SKM-1 (cell line): Measurements from ENCODE around the gene INPP4A.

Experiments used
- DNase-seq: peaks from one replicate; lab custom pipeline; 2025; ENCODE audit not compliant: unreplicated experiment; lab: John Stamatoyannopoulos, UW

The INPP4A gene

GRCh38 chr2:98489971-98490962, 45.6 kb downstream of the INPP4A start:
- DNase-seq: no peak

- DNase-seq: no peak
These were observed 47.8 kb downstream of the INPP4A start for GRCh38 chr2:98492441-98492840.

GRCh38 chr2:98494699-98495098, 50.0 kb downstream of the INPP4A start:
- no peak for DNase-seq

- DNase-seq: no peak
These were observed 52.3 kb downstream of the INPP4A start for GRCh38 chr2:98496750-98497493.

GRCh38 chr2:98498703-98499440, 54.2 kb downstream of the INPP4A start:
- no peak for DNase-seq

GRCh38 chr2:98500561-98500960, 55.9 kb downstream of the INPP4A start:
- no peak for DNase-seq

GRCh38 chr2:98501223-98501622, 56.6 kb downstream of the INPP4A start:
- no peak for DNase-seq

- DNase-seq: no peak
These were observed 57.2 kb downstream of the INPP4A start for GRCh38 chr2:98501876-98502275.

GRCh38 chr2:98502556-98503335, 58.1 kb downstream of the INPP4A start:
- no peak for DNase-seq

GRCh38 chr2:98503481-98504105, 58.9 kb downstream of the INPP4A start:
- no peak for DNase-seq

- no peak for DNase-seq
These were observed 59.9 kb downstream of the INPP4A start for GRCh38 chr2:98504381-98505109.

GRCh38 chr2:98505311-98505808, 60.7 kb downstream of the INPP4A start:
- peak; percentile 76 for DNase-seq

GRCh38 chr2:98505971-98506664, 61.5 kb downstream of the INPP4A start:
- DNase-seq: no peak

GRCh38 chr2:98506881-98507280, 62.2 kb downstream of the INPP4A start:
- DNase-seq: no peak

- no peak for DNase-seq
These were observed 62.8 kb downstream of the INPP4A start for GRCh38 chr2:98507461-98507860.

GRCh38 chr2:98507891-98508708, 63.4 kb downstream of the INPP4A start:
- DNase-seq: peak; percentile 47

- peak; percentile 77 for DNase-seq
These were observed 64.0 kb downstream of the INPP4A start for GRCh38 chr2:98508709-98509066.
